Lower lobe of right lung (tissue), 2 donors: Measurements from ENCODE around the gene SNRPB2. TPM values are rescaled to one million over a fixed set of nuclear protein-coding genes. Genes with fewer than 3 reads are reported as not detected.

Source experiments
- ATAC-seq, 2 donors: fragments of 200-7000 bp; cut with Tn5 transposase; one replicate each; pipeline ENCODE4 v1.9.1; 2020 to 2022; ENCODE audit warnings: mild to moderate bottlenecking in 2 of 2, moderate library complexity in 2 of 2
- DNase-seq: peaks from one replicate; pipeline ENCODE4 v3.0.0-alpha.2; 2020
- H3K27ac ChIP-seq: fragments of 200-600 bp; one replicate; pipeline ENCODE4 v1.8.0; 2022
- H3K27me3 ChIP-seq: fragments of 200-600 bp; one replicate; pipeline ENCODE4 v1.8.0; 2022; ENCODE audit warnings: low read depth
- H3K36me3 ChIP-seq: fragments of 200-600 bp; one replicate; pipeline ENCODE4 v1.8.0; 2022; ENCODE audit warnings: mild to moderate bottlenecking
- H3K4me1 ChIP-seq: fragments of 200-600 bp; one replicate; pipeline ENCODE4 v1.8.0; 2022
- H3K4me3 ChIP-seq: fragments of 200-600 bp; one replicate; pipeline ENCODE4 v1.8.0; 2022; ENCODE audit warnings: mild to moderate bottlenecking
- H3K9me3 ChIP-seq: fragments of 200-600 bp; one replicate; pipeline ENCODE4 v1.8.0; 2022
- CTCF ChIP-seq: fragments of 200-600 bp; IDR thresholded peaks from one replicate; pipeline ENCODE4 v1.8.0; 2022; ENCODE audit warnings: antibody characterized with exemption, mild to moderate bottlenecking
- intact Hi-C: fragments of 100-400 bp; cut with DNase I; formaldehyde crosslinking; loops from one replicate; pipeline ENCODE4 v1.11.0; 2022
- total RNA-seq: library from RNA; stranded (reverse); fragmentation: NEBNext Ultra II Directional; extraction: Animal tissue kit (Norgen Biotek cat#: 25700); gene quantifications from one replicate; pipeline ENCODE4 v1.2.1, GENCODE V29; 2021
- donor health status: DM: no; HTN: yes; CAD: no; lungs with severe emphysema.

SNRPB2 gene
- total RNA-seq, 1 donor from 2014 or later, result 44.6 TPM

- Histone ChIP-seq H3K4me1 (no peaks in the 10 kb centered on the region), H3K9me3 (no peaks in the 10 kb centered on the region), H3K36me3 (no peaks in the 10 kb centered on the region), H3K4me3 (no peak overlapping the region), H3K27ac (no peak overlapping the region), H3K27me3 (peaks cover 4% of the 10 kb centered on the region)
- TF ChIP-seq CTCF, result no peak
- ATAC-seq, result no peak
- no peak for DNase-seq
- intact Hi-C loops, result no loop called here
Measured at GRCh38 chr20:16692442-16692841, 37.4 kb upstream of the SNRPB2 start.

DNA sequence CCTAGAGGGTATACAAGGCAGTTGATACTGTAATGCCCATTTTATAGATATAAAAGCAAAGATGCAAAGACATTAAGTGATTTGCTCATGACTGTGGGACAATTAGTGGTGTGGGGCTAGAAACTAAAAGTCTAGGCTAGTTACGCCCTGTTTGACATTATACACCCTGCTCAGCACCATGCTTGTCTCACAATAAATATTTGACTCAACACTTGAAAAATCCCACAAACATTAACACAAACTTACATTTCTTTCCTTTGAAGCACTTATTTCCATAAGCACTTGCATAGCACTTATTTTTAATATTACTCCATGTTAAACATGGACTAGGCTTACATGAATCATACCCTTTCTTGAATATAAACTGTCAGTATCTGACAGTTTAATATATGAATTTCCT, 36.5 kb upstream of the SNRPB2 start:
- intact Hi-C loops, result no loop called here
- peaks cover 4% of the 10 kb centered on the region for H3K27me3 ChIP-seq
- ATAC-seq (no peak), DNase-seq (no peak)
- no peak overlapping the region for H3K4me3 ChIP-seq
- no peak overlapping the region for H3K27ac ChIP-seq
- H3K9me3 ChIP-seq, result no peaks in the 10 kb centered on the region
- H3K36me3 ChIP-seq, result no peaks in the 10 kb centered on the region
- no peak for TF ChIP-seq CTCF
- H3K4me1 ChIP-seq, result no peaks in the 10 kb centered on the region

GRCh38 chr20:16694161-16694560, 35.7 kb upstream of the SNRPB2 start:
- TF ChIP-seq CTCF, result no peak
- no peaks in the 10 kb centered on the region for H3K9me3 ChIP-seq
- H3K4me1 ChIP-seq, result no peaks in the 10 kb centered on the region
- intact Hi-C loops, result no loop called here
- H3K27me3 ChIP-seq, result peaks cover 4% of the 10 kb centered on the region
- H3K36me3 ChIP-seq, result no peaks in the 10 kb centered on the region
- DNase-seq, result no peak
- H3K4me3 ChIP-seq, result no peak overlapping the region
- no peak for ATAC-seq
- no peak overlapping the region for H3K27ac ChIP-seq

DNA sequence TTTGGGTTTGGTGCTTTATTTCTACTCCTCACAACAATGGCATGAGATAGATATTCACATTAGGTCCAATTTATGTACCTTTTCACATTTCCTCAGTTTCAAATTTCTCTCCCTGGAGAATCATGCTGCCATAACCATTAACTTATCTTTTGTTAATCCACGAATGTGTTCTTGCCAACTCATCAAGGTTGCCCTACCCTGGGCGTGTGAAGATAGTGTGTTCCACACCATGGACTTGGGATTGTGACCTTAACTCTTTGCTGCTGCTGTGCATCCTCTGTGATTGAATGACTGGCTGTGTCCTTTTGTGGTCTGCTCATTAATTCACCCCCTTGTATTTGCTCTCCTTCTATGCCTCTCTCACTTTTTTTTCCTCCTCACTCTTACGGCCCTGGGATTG, 34.2 kb upstream of the SNRPB2 start:
- ATAC-seq, result no peak
- Histone ChIP-seq H3K4me3 (no peak overlapping the region), H3K27me3 (peaks cover 4% of the 10 kb centered on the region), H3K9me3 (no peaks in the 10 kb centered on the region), H3K4me1 (no peaks in the 10 kb centered on the region), H3K27ac (no peak overlapping the region), H3K36me3 (no peaks in the 10 kb centered on the region)
- intact Hi-C loops, result no loop called here
- no peak for DNase-seq
- no peak for TF ChIP-seq CTCF

- H3K9me3 ChIP-seq, result no peaks in the 10 kb centered on the region
- no peak for ATAC-seq
- intact Hi-C loops, result no loop called here
- no peak for TF ChIP-seq CTCF
- H3K4me3 ChIP-seq, result no peak overlapping the region
- DNase-seq, result no peak
- H3K27ac ChIP-seq, result no peak overlapping the region
- peaks cover 4% of the 10 kb centered on the region for H3K27me3 ChIP-seq
- H3K4me1 ChIP-seq, result no peaks in the 10 kb centered on the region
- H3K36me3 ChIP-seq, result no peaks in the 10 kb centered on the region
Measured at GRCh38 chr20:16699293-16699692, 30.5 kb upstream of the SNRPB2 start.

DNA sequence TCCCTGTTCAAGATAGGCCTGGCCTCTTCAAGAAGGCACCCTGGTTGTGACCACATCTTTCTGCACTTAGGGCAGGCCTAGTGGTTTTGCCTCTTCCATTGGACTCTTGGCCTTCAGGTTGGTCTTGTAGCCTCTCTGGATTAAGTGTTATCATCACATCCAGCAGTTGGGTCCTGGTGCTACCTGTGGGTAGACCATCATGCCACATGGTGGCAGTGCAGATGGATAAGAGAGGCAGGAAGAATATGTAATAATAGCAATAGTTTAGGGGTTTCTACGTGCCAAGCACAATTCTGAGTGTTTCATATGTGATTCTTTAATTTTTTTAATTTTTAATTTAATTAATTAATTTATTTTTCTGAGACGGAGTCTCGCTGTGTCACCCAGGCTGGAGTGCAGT, 28.5 kb upstream of the SNRPB2 start:
- TF ChIP-seq CTCF, result peak; percentile 13
- intact Hi-C loops, result no loop called here
- Histone ChIP-seq H3K27me3 (peaks cover 4% of the 10 kb centered on the region), H3K9me3 (no peaks in the 10 kb centered on the region), H3K4me1 (no peaks in the 10 kb centered on the region), H3K27ac (no peak overlapping the region), H3K36me3 (no peaks in the 10 kb centered on the region), H3K4me3 (no peak overlapping the region)
- ATAC-seq (no peak), DNase-seq (no peak)
